Activated CD4-positive, alpha-beta T cell treated with anti-CD3 and anti-CD28 coated beads, Interleukin-2, Interleukin-4, amounts not matched to agents 100 ng/mL and 50 ng/mL, durations not matched to agents 16 hours and 8 hours (primary cell): ENCODE measurements around the gene FGFBP1.

Source experiments
- DNase-seq: peaks from one replicate; pipeline ENCODE4 v3.0.0-alpha.2; 2020; ENCODE audit warnings: low spot score

Gene FGFBP1

GRCh38 chr4:15912236-15912635 lies 26.3 kb downstream of the FGFBP1 start:
- no peak for DNase-seq

GRCh38 chr4:15910155-15910940 lies 28.2 kb downstream of the FGFBP1 start:
- no peak for DNase-seq

- DNase-seq, result no peak
These were observed 31.1 kb downstream of the FGFBP1 start for GRCh38 chr4:15907430-15907829.

DNA sequence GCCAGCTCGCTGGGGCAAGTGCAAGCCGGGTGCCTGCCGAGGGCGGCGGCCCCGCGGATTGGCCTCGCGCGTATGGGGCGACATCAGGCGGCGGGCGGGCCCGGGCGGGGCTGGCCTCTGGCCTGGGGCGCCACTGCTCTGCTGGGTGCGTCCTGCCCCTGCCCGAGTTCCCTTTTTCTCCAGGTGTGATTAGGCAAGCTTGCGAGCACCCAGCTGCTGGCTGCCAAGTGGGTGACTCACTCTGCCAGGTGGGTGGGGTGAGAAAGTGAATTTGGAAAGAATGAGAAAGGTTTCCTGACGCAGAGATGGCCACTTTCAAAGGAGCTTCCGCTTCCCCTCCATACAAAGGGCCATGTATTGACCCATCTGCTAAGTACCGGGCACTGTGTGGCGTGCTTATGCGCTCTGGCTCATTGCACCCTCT lies 32.5 kb downstream of the FGFBP1 start:
- DNase-seq, result no peak

DNA sequence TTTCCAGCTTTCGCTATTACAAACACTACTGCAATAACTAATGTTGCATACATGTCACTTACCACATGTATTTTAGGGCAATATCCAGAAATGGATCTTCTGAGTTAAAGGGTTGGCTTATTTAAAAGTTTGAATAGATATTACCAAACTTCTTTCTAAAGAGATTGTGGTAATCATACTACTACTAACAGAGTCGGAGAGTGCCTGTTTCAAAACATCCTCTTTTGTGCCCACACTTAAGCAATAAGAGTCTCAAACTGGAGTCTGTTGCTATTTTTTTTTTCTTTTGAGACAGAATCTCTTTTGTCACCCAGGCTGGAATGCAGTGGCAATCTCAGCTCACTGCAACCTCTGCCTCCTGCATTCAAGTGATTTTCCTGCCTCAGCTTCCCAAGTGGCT lies 35.8 kb downstream of the FGFBP1 start:
- DNase-seq, result no peak

DNA sequence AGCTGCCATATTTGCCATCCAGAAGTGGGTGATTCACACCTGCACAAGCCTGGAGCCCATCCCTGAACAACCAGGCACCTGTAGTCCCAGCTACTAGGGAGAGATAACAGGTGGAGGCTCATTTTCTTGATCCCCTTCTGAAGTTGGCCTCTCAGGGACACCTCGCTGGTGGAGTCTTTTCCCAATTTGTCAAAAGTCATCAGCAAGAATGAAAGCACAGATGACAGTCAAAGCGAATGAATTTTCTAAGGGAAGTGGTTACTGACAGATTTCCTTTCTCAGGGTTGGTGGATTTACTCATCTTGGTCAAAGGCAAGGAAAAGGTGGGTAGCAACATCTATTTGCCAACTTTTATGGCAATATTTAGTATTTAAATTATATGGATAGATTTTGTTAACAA lies 36.5 kb downstream of the FGFBP1 start:
- no peak for DNase-seq

DNA sequence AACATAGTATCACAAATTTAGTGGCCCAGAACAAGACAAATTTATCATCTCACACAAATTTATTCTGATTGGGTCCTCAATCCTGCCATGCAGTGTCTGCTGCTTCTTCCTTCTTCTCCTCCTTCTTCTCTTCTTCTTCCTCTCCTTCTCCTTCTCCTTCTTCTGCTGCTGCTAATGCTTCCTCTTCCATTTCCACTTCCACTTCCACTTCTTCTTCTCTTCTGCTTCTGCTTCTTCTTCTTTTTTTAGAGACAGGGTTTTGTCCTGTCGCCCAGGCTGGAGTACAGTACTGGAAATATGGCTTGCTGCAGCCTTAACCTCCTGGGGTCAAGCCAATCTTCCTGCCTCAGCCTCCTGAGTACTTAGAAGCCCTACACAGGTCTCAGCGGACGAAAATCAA lies 37.5 kb downstream of the FGFBP1 start:
- DNase-seq, result no peak

GRCh38 chr4:15899511-15899910 lies 39.0 kb downstream of the FGFBP1 start:
- no peak for DNase-seq

GRCh38 chr4:15898902-15899301 lies 39.6 kb downstream of the FGFBP1 start:
- DNase-seq, result no peak

GRCh38 chr4:15897577-15897976 lies 41.0 kb downstream of the FGFBP1 start:
- no peak for DNase-seq

- DNase-seq, result no peak
These were observed 43.3 kb downstream of the FGFBP1 start for GRCh38 chr4:15894921-15895916.

GRCh38 chr4:15894393-15894792 lies 44.1 kb downstream of the FGFBP1 start:
- DNase-seq, result no peak

GRCh38 chr4:15893962-15894361 lies 44.6 kb downstream of the FGFBP1 start:
- DNase-seq, result no peak

DNA sequence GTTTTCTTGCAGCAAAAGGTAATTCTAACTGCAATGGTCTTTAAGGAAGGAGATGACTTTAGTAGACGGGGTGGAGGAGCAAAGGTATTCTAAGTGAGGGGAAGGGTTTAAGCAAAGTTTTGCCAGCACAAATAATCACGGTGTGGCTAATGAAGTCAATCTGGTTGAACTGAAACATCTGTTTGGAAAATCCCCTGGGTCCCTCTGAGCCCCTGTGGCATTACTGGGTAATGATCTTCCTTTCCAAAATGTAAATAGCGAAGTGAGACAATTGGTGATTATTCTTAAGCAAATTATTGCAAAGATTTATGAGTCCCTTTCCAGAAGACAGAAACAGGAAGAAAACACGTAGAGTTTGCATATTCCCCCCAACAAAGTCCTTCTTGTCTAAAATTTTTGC lies 47.2 kb downstream of the FGFBP1 start:
- DNase-seq, result no peak

GRCh38 chr4:15890246-15890829 lies 48.2 kb downstream of the FGFBP1 start:
- DNase-seq, result no peak

GRCh38 chr4:15888515-15888914 lies 50.0 kb downstream of the FGFBP1 start:
- DNase-seq, result no peak
